Motor neuron (in vitro differentiated cells): Measurements from ENCODE around the gene SERPIND1. TPM values are rescaled to one million over a fixed set of nuclear protein-coding genes. Genes with fewer than 3 reads are reported as not detected.
A peak's percentile ranks its signal among the peaks of the same experiment; 100 is the strongest.

Experiments used
- ATAC-seq, 8 experiments: fragments of 200-7000 bp; cut with Tn5 transposase; replicated peaks in 6 of 8; 2 replicates each; pipeline ENCODE4 v1.8.0; 2021; ENCODE audit warnings: mild to moderate bottlenecking in 8 of 8, moderate library complexity in 8 of 8
- H3K27ac ChIP-seq, 2 donors: fragments of 250-450 bp; sonication (Bioruptor Pico); 2 replicates each; pipeline ENCODE4 v1.9.0; 2021; ENCODE audit warnings: antibody characterized with exemption in 2 of 2, mild to moderate bottlenecking in 2 of 2, moderate library complexity in 1 of 2
- H3K4me1 ChIP-seq, 2 donors: fragments of 250-450 bp; sonication (Bioruptor Pico); replicated peaks in 1 of 2; 2 replicates each; pipeline ENCODE4 v1.6.1; 2021; ENCODE audit warnings: antibody characterized with exemption in 2 of 2, mild to moderate bottlenecking in 2 of 2, moderate library complexity in 1 of 2
- H3K4me3 ChIP-seq, 5 donors: fragments of 250-450 bp; sonication (Bioruptor Pico); 2 replicates each; pipeline ENCODE4 v1.9.0; 2021; ENCODE audit warnings: antibody characterized with exemption in 5 of 5, mild to moderate bottlenecking in 5 of 5, moderate library complexity in 4 of 5
- WGBS, 10 experiments: fragments of 450-650 bp; shearing (Covaris generic); methylation state at CpG; one replicate each; pipeline ENCODE4 v1.0.0; 2022; 5-methylcytosine and 5-hydroxymethylcytosine counted together
- in situ Hi-C, 9 experiments: fragments of 400-800 bp; cut with MboI; loops; one replicate each; pipeline ENCODE4 v1.15.0; 2021; ENCODE audit warnings: low sequenced_read_pairs in 9 of 9, low pct_unique_long_range_greater_than_20kb in 2 of 9; ENCODE audit not compliant: unreplicated experiment in 9 of 9
- total RNA-seq, 8 experiments: library from RNA; unstranded; fragments of 300-600 nt; gene quantifications; 2 replicates each; pipeline versions ENCODE4 v1.2.3 to v1.2.4, GENCODE V29; 2022

The SERPIND1 gene
- total RNA-seq, 8 experiments from 2014 or later: 0.17 to 1.8 (median 0.66) TPM

DNA sequence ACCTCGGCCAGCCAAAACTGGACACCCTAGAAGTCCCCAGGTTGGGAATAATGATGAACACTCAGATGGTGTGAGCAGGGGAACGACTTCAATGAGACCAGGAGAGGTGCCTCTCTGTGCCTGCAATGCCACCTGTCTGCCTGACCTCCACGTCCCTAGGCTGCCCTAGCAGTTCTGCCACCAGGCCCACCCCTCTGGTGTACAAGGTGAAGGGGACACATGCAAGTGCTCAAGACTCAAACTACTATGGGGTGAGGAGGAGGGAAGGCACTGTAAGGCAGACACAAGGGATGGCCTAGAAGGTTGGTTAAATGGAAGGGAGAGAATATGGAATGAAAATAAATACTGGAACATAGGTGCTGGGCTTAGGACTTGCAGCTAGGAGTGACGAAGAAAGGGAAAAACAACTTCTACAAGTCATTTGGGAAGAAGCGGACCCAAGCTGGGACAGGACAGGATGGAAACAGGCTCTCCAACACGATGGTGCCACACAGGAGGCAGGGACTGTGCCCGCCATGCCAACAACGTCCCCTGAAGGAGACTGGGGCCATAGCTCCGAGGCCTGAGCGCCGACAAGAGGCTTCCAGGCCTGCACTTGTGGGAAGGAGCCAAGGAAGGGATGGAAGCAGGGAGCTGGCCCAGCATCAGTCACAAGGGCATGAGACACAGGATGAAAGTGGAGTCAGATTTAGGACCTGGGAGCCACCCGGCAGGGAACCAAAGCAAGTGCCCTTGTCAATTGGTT lies 18.5 kb downstream of the SERPIND1 start:
- no peak for ATAC-seq
- in situ Hi-C loops: loop anchor here in 1 of 9 experiments (25.0 kb wide), 1 partner anchor 95 kb away; no protein-coding TSS in a partner anchor
- peak overlapping the region in 1 of 2 donors; percentile 36 for H3K27ac ChIP-seq
- no peaks in the 10 kb centered on the region for H3K4me1 ChIP-seq
- 80 to 100% (median 95%) methylated on average over 1 to 7 of the region's 12 CpGs for WGBS, 10 experiments
- H3K4me3 ChIP-seq: no peak overlapping the region

DNA sequence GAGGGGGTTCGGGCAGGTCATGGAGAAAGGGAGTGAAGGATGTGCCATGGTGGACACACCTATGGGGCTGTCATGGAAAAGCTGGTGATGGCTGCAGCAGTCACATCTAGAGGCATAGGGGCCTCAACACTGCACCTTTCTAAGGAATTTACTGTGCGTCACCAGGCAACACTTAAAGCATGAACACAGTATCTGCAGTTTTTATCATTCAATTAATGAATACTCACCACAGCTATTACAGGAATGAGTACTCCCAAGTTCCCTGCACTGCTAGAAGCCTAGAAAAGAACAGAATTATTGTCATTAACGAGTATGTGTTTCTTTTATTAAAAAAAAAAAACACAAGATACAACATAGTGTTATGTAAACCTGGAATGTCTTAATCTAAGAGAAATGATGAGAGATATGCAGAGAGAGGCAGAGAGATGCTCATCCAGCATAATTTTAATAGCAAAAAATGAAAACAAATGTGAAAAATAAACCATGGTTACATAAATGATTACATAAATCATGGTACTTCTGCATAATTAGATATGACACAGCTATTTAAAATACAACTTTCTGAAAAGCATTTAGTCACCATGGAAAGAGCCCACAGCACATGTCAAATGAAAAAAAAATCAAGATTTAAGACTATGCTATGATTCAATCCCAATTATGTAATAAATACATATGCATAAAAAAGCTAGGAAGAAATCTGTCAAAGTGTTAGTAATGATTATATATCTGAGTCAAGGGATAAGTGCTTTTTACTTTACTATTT lies 19.2 kb downstream of the SERPIND1 start:
- Histone ChIP-seq H3K27ac (no peak overlapping the region), H3K4me1 (no peaks in the 10 kb centered on the region), H3K4me3 (no peak overlapping the region)
- 0 to 100% (median 60%) methylated on average over 1 to 2 of the region's 3 CpGs; no CpG with 5 or more reads in 1 of the 10 experiments for WGBS, 10 experiments
- ATAC-seq: peak in 2 of 8 experiments; percentile 34 to 52
- in situ Hi-C loops: loop anchor here in 1 of 9 experiments (25.0 kb wide), 1 partner anchor 94 kb away; no protein-coding TSS in a partner anchor

GRCh38 chr22:20793748-20794649 lies 20.1 kb downstream of the SERPIND1 start:
- 60 to 100% (median 93%) methylated on average over 1 to 7 of the region's 13 CpGs; no CpG with 5 or more reads in 1 of the 10 experiments for WGBS, 10 experiments
- no peak overlapping the region for H3K4me3 ChIP-seq
- in situ Hi-C loops: loop anchor here in 1 of 9 experiments (25.0 kb wide), 1 partner anchor 93 kb away; no protein-coding TSS in a partner anchor
- peak overlapping the region in 1 of 2 donors; percentile 53 for H3K27ac ChIP-seq
- H3K4me1 ChIP-seq: no peaks in the 10 kb centered on the region
- peak in 2 of 8 experiments; percentile 34 to 40 for ATAC-seq

DNA sequence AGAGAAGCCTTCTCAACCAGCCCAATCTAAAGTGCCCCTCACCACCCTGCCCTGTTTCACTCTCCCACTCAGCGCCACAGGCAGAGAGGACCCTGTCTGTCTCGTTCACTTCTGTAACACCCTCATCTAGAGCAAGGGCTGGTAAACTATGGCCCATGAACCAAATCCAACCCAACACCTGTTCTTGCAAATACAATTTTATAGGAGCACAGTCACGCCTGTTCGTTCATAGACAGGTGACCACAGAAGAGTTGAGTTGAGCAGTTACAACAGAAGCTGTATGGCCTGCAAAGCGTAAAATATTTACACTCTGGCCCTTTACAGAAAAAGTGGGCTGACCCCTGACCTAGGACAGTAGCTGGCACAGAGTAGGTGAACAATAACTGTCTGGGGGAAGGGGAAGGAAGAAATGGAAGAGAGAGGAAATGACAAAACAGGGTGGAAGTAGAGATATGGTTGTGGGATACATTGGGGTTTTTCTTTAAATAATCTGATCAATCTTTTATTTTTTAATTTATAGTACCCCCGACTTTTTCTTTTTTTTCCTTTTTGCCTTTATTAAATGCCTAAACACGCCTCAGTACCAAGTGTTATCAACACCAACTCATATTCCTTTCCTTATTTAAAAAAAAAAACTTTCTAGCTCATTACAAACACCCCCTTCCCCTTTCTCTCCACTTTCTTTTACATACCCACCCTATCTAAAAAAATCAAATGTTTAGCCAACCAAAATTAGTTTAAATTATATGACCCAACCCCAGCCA lies 20.9 kb downstream of the SERPIND1 start:
- no peak overlapping the region for H3K4me3 ChIP-seq
- ATAC-seq: no peak
- H3K27ac ChIP-seq: peak overlapping the region in 1 of 2 donors; percentile 53
- no peaks in the 10 kb centered on the region for H3K4me1 ChIP-seq
- in situ Hi-C loops: loop anchor here in 1 of 9 experiments (25.0 kb wide), 1 partner anchor 92 kb away; no protein-coding TSS in a partner anchor
- 85 to 100% (median 95%) methylated on average over 3 to 7 of the region's 7 CpGs for WGBS, 10 experiments

- WGBS, 10 experiments: 70 to 100% (median 100%) methylated on average over 1 to 7 of the region's 8 CpGs; no CpG with 5 or more reads in 1 of the 10 experiments
- Histone ChIP-seq H3K4me3 (no peak overlapping the region), H3K27ac (no peak overlapping the region), H3K4me1 (no peaks in the 10 kb centered on the region)
- ATAC-seq: no peak
- in situ Hi-C loops: loop anchor here in 1 of 9 experiments (25.0 kb wide), 1 partner anchor 91 kb away; no protein-coding TSS in a partner anchor
Measured at GRCh38 chr22:20796731-20797130, 22.8 kb downstream of the SERPIND1 start.

DNA sequence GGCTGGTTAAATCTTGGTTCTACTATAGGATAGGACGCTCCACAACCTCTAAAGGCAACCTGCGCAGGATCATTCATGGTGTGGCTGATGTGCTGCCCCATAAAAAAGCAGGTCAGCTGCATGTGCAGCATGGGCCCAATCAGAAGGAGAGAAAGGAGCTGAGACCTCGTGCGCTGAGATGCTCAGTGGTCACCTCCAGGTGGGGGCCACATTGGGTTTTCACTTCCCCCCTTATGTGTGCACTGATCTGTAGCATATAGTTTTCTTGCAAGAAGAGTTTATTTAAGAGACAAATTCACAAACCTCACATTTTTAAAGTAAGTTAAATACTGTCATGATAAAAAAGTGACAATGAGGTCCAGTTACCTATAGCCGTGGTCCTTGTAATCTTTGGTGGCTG lies 24.3 kb downstream of the SERPIND1 start:
- WGBS, 10 experiments: 85 to 100% (median 95%) methylated on average over 1 to 4 of the region's 5 CpGs; no CpG with 5 or more reads in 4 of the 10 experiments

GRCh38 chr22:20798974-20799373 lies 25.1 kb downstream of the SERPIND1 start:
- no peak overlapping the region for H3K27ac ChIP-seq
- no peaks in the 10 kb centered on the region for H3K4me1 ChIP-seq
- 73 to 100% (median 100%) methylated on average over 1 to 5 of the region's 10 CpGs; no CpG with 5 or more reads in 3 of the 10 experiments for WGBS, 10 experiments
- no peak for ATAC-seq
- in situ Hi-C loops: loop anchor here in 1 of 9 experiments (25.0 kb wide), 1 partner anchor 88 kb away; no protein-coding TSS in a partner anchor
- no peak overlapping the region for H3K4me3 ChIP-seq

More for the DNA sequence above, 24.3 kb downstream of the SERPIND1 start:
- no peak overlapping the region for H3K27ac ChIP-seq
- no peak for ATAC-seq
- H3K4me3 ChIP-seq: no peak overlapping the region
- in situ Hi-C loops: loop anchor here in 1 of 9 experiments (25.0 kb wide), 1 partner anchor 89 kb away; no protein-coding TSS in a partner anchor
- no peaks in the 10 kb centered on the region for H3K4me1 ChIP-seq

DNA sequence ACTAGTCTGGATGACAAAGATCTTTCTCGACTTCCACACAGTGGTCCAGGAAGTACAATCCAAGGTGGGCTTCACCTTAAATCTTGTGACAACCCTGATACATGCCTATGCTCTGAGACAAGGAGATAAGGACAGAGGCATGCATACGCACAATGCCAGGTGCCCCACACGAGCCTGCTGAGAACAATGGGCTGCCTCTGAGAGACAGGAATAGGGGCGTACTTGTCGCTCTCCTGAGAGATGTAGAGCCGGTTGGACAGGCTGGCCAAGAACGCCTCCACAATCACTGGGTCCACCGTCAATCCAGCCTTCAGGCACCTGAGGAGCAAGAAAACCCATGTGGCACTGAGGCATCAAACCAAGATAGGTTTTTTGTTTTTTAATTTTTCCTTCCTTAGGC lies 25.5 kb downstream of the SERPIND1 start:
- in situ Hi-C loops: loop anchor here in 1 of 9 experiments (25.0 kb wide), 1 partner anchor 88 kb away; no protein-coding TSS in a partner anchor
- no peak for ATAC-seq
- H3K4me3 ChIP-seq: no peak overlapping the region
- WGBS, 10 experiments: 71 to 95% (median 90%) methylated on average over 2 to 6 of the region's 8 CpGs; no CpG with 5 or more reads in 3 of the 10 experiments
- H3K4me1 ChIP-seq: no peaks in the 10 kb centered on the region
- H3K27ac ChIP-seq: no peak overlapping the region

DNA sequence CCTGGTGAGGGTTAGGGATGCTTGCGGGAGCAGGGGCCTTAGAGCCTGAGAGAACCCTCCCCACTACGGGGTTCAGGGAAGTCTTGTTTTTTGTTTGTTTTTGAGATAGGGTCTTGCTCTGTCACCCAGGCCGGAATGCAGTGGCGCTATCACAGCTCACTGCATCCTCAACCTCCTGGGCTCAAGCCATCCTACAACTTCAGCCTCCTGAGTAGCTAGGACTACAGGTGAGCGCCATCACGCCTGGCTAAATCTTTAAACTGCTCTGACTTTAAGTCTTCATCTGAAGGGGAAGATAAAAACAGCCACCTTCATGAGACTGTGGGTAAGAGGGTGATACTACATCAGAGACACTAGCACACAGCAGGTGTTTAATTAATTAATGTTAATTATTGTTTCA lies 28.5 kb downstream of the SERPIND1 start:
- no peaks in the 10 kb centered on the region for H3K4me1 ChIP-seq
- no peak overlapping the region for H3K4me3 ChIP-seq
- no peak overlapping the region for H3K27ac ChIP-seq
- in situ Hi-C loops: no loop called here
- ATAC-seq: no peak
- 50 to 100% (median 90%) methylated on average over 1 to 6 of the region's 6 CpGs; no CpG with 5 or more reads in 3 of the 10 experiments for WGBS, 10 experiments

DNA sequence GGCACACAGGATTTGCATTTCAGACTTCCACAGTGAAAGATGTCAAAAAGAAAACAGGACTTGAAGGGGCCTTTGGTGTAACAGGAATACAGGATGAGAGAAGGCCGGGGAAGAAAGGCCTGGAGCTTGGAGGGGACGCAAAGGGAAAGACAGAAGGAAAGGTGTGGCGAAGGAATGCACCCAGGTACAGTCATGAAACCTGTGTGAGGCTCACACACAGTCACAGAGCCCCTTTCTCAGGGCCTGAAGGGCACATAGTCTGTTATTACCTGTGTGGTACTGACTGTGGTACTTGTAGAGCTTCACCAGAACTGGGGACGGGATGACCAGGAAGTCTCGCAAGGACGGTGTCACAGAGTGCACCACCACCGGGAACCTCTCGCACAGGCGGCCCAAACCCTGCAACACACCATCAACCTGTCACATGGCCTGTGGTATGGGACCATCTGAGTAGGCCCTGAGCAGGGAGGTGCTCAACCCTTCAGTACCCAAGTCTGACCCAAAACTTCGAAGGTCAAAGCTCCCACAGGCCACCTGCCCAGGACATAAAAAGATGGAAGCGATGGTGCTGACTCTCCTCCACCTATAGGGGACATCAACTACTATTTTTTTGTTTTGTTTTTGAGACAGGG lies 29.1 kb downstream of the SERPIND1 start:
- no peak for ATAC-seq
- H3K27ac ChIP-seq: peak overlapping the region in 1 of 2 donors; percentile 26
- no peak overlapping the region for H3K4me3 ChIP-seq
- H3K4me1 ChIP-seq: no peaks in the 10 kb centered on the region
- in situ Hi-C loops: no loop called here
- WGBS, 10 experiments: 60 to 100% (median 100%) methylated on average over 1 to 4 of the region's 11 CpGs; no CpG with 5 or more reads in 2 of the 10 experiments

- peak in 6 of 8 experiments; percentile 19 to 69 (median 28) for ATAC-seq
- Histone ChIP-seq H3K4me1 (no peaks in the 10 kb centered on the region), H3K4me3 (no peak overlapping the region), H3K27ac (peak overlapping the region in 1 of 2 donors; percentile 40)
- in situ Hi-C loops: no loop called here
- WGBS, 10 experiments: 72 to 100% (median 94%) methylated on average over 1 to 4 of the region's 11 CpGs; no CpG with 5 or more reads in 4 of the 10 experiments
Measured at GRCh38 chr22:20803696-20804324, 29.9 kb downstream of the SERPIND1 start.
